ENCODE results near the gene ANKS6.

DNA sequence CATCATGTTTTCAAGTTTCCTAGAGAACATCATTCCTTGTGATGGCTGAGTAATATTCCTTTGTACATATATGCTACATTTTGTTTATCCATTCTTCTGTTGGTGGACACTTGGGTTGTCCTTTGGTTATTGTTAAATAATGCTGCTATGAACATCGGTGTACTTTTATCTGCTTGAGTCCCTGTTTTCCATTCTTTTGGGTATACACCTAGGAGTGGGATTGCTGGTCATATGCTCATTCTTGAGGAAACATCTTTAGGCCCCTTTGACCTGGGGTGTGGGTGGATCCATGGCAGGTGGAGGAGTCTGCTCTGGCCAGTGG, 36.4 kb upstream of the ANKS6 start:
- no peak for TF ChIP-seq POLR2AphosphoS5 (IDR thresholded peaks at IDR 0.05)
- TF ChIP-seq CTCF (IDR thresholded peaks at IDR 0.05 in 8 of 11, conservative IDR thresholded peaks at IDR 0.05 in 3 of 11) = no peak
- no peak for TF ChIP-seq POLR2A (IDR thresholded peaks at IDR 0.05)

Data from spleen (tissue), 7 donors.